ENCODE data around the gene LDLRAD1.
"Not testable (repeated sequence)": the region's sequence is repeated elsewhere in the genome, so short reads cannot be mapped to it uniquely, and the experiment has no call there.

Gene LDLRAD1

GRCh38 chr1:53971718-53972117 lies 46.3 kb downstream of the LDLRAD1 start:
- no peaks in the 10 kb centered on the region for H3K4me1 ChIP-seq (ENCODE audit: control insufficient read depth in 1 of 2, insufficient read depth in 2 of 2, low read length in 2 of 2)
- H3K27me3 ChIP-seq (ENCODE audit: control insufficient read depth in 1 of 2, insufficient read depth in 2 of 2, low read length in 2 of 2): no peaks in the 10 kb centered on the region
- H3K4me3 ChIP-seq (ENCODE audit: low read depth in 1 of 2, low read length in 2 of 2): no peak overlapping the region
- H3K36me3 ChIP-seq (ENCODE audit: control insufficient read depth in 1 of 2, insufficient read depth in 2 of 2, low read length in 2 of 2): peaks cover 0 to 20% of the 10 kb centered on the region in 2 donors
- no peak overlapping the region for H3K9ac ChIP-seq (ENCODE audit: low read depth in 1 of 2, low read length in 2 of 2)
- no peaks in the 10 kb centered on the region for H3K9me3 ChIP-seq (ENCODE audit: control insufficient read depth in 1 of 2, low read length in 2 of 2)
- no peak overlapping the region for H3K27ac ChIP-seq (ENCODE audit: low read depth, low read length)

GRCh38 chr1:53969323-53969722 lies 48.7 kb downstream of the LDLRAD1 start:
- peaks cover 3 to 30% of the 10 kb centered on the region in 2 donors for H3K36me3 ChIP-seq (ENCODE audit: control insufficient read depth in 1 of 2, insufficient read depth in 2 of 2, low read length in 2 of 2)
- H3K4me3 ChIP-seq (ENCODE audit: low read depth in 1 of 2, low read length in 2 of 2); H3K9ac ChIP-seq (ENCODE audit: low read depth in 1 of 2, low read length in 2 of 2); H3K4me1 ChIP-seq (ENCODE audit: control insufficient read depth in 1 of 2, insufficient read depth in 2 of 2, low read length in 2 of 2); H3K27ac ChIP-seq (ENCODE audit: low read depth, low read length); H3K27me3 ChIP-seq (ENCODE audit: control insufficient read depth in 1 of 2, insufficient read depth in 2 of 2, low read length in 2 of 2); H3K9me3 ChIP-seq (ENCODE audit: control insufficient read depth in 1 of 2, low read length in 2 of 2): not testable (repeated sequence)

- Histone ChIP-seq H3K36me3 (ENCODE audit: control insufficient read depth in 1 of 2, insufficient read depth in 2 of 2, low read length in 2 of 2) (peaks cover 6 to 40% of the 10 kb centered on the region in 2 donors), H3K27ac (ENCODE audit: low read depth, low read length) (no peak overlapping the region), H3K4me1 (ENCODE audit: control insufficient read depth in 1 of 2, insufficient read depth in 2 of 2, low read length in 2 of 2) (no peaks in the 10 kb centered on the region), H3K9ac (ENCODE audit: low read depth in 1 of 2, low read length in 2 of 2) (no peak overlapping the region), H3K9me3 (ENCODE audit: control insufficient read depth in 1 of 2, low read length in 2 of 2) (no peaks in the 10 kb centered on the region), H3K4me3 (ENCODE audit: low read depth in 1 of 2, low read length in 2 of 2) (no peak overlapping the region), H3K27me3 (ENCODE audit: control insufficient read depth in 1 of 2, insufficient read depth in 2 of 2, low read length in 2 of 2) (no peaks in the 10 kb centered on the region)
Measured at GRCh38 chr1:53968125-53968513, 49.9 kb downstream of the LDLRAD1 start.

DNA sequence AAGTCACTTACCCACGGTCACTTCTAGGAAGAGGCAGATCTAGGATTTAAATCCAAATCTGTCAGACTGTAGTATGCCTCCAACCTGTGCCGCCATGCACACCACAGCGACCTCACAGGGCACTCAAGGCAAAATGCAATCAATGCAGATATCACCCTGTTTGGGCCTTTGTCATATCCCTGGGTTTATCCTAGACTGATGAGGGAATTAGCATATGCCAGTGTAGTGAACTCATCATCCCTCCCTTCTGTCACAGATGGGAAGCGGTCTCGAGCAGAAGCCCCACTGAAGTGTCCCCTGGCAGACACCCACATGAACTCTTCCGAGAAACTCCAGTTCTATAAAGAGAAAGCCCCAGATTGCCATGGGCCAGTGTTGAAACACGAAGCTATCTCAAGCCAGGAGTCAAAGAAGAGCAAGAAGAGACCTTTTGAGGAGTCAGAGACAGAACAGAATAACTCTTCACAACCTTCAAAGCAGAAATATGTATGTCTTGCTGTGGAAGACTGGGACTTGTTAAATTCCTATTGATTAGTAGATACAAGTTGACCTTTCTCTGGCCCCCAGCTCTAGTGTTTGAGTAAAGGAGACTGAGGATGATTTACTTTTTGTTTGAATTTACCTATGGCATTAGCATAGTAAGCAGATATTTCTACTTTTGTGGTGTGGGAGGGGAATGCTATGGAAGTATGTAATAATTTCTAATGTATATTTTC lies 50.4 kb downstream of the LDLRAD1 start:
- Histone ChIP-seq H3K27me3 (ENCODE audit: control insufficient read depth in 1 of 2, insufficient read depth in 2 of 2, low read length in 2 of 2) (no peaks in the 10 kb centered on the region), H3K4me1 (ENCODE audit: control insufficient read depth in 1 of 2, insufficient read depth in 2 of 2, low read length in 2 of 2) (no peaks in the 10 kb centered on the region), H3K27ac (ENCODE audit: low read depth, low read length) (no peak overlapping the region), H3K4me3 (ENCODE audit: low read depth in 1 of 2, low read length in 2 of 2) (no peak overlapping the region), H3K9ac (ENCODE audit: low read depth in 1 of 2, low read length in 2 of 2) (no peak overlapping the region), H3K9me3 (ENCODE audit: control insufficient read depth in 1 of 2, low read length in 2 of 2) (no peaks in the 10 kb centered on the region), H3K36me3 (ENCODE audit: control insufficient read depth in 1 of 2, insufficient read depth in 2 of 2, low read length in 2 of 2) (peaks cover 11 to 46% of the 10 kb centered on the region in 2 donors)

DNA sequence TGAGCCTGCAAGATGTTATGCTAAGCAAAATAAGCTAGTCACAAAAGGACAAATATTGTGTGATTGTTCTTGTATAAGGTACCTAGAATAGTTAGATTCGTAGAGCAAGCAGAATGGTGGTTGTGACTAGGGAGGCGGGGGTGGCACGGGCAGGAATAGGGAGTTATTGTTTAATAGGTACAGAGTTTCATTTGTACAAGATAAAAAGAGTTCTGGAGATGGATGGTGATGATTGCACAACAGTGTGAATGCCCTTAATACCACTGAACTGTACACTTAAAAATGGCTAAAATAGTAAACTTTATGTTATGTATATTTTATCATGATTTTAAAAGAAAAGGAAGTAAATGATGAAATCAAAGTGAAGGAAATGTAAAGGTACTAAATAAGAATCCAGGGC lies 51.2 kb downstream of the LDLRAD1 start:
- H3K9me3 ChIP-seq (ENCODE audit: control insufficient read depth in 1 of 2, low read length in 2 of 2): no peaks in the 10 kb centered on the region
- no peak overlapping the region for H3K27ac ChIP-seq (ENCODE audit: low read depth, low read length)
- no peak overlapping the region for H3K9ac ChIP-seq (ENCODE audit: low read depth in 1 of 2, low read length in 2 of 2)
- no peaks in the 10 kb centered on the region for H3K27me3 ChIP-seq (ENCODE audit: control insufficient read depth in 1 of 2, insufficient read depth in 2 of 2, low read length in 2 of 2)
- no peaks in the 10 kb centered on the region for H3K4me1 ChIP-seq (ENCODE audit: control insufficient read depth in 1 of 2, insufficient read depth in 2 of 2, low read length in 2 of 2)
- H3K36me3 ChIP-seq (ENCODE audit: control insufficient read depth in 1 of 2, insufficient read depth in 2 of 2, low read length in 2 of 2): peaks cover 17 to 54% of the 10 kb centered on the region in 2 donors
- no peak overlapping the region for H3K4me3 ChIP-seq (ENCODE audit: low read depth in 1 of 2, low read length in 2 of 2)

GRCh38 chr1:53964109-53964508 lies 53.9 kb downstream of the LDLRAD1 start:
- H3K4me3 ChIP-seq (ENCODE audit: low read depth in 1 of 2, low read length in 2 of 2): no peak overlapping the region
- H3K9me3 ChIP-seq (ENCODE audit: control insufficient read depth in 1 of 2, low read length in 2 of 2): no peaks in the 10 kb centered on the region
- H3K4me1 ChIP-seq (ENCODE audit: control insufficient read depth in 1 of 2, insufficient read depth in 2 of 2, low read length in 2 of 2): no peaks in the 10 kb centered on the region
- H3K36me3 ChIP-seq (ENCODE audit: control insufficient read depth in 1 of 2, insufficient read depth in 2 of 2, low read length in 2 of 2): peaks cover 22 to 60% of the 10 kb centered on the region in 2 donors
- H3K27me3 ChIP-seq (ENCODE audit: control insufficient read depth in 1 of 2, insufficient read depth in 2 of 2, low read length in 2 of 2): no peaks in the 10 kb centered on the region
- no peak overlapping the region for H3K9ac ChIP-seq (ENCODE audit: low read depth in 1 of 2, low read length in 2 of 2)
- H3K27ac ChIP-seq (ENCODE audit: low read depth, low read length): no peak overlapping the region

DNA sequence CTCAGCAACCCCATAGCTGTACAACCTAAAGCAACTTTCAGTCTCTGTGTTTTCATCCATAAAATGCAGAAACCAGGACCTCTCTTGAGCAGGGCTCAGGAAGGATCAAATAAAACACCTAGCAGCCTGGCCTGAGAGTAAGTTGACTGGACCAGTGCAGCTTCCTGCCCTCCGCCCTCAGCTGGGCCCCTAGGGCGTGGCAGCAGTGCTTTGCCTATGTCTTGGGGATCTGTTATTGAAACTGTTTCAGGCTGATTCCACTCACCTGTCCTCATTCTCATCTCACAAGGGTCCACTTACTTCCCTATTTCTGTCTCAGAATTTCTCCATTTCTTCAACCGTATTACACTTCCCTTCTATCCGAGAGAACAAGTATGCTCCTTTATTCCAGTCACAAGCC lies 54.5 kb downstream of the LDLRAD1 start:
- H3K4me3 ChIP-seq (ENCODE audit: low read depth in 1 of 2, low read length in 2 of 2): no peak overlapping the region
- H3K27me3 ChIP-seq (ENCODE audit: control insufficient read depth in 1 of 2, insufficient read depth in 2 of 2, low read length in 2 of 2): no peaks in the 10 kb centered on the region
- no peak overlapping the region for H3K27ac ChIP-seq (ENCODE audit: low read depth, low read length)
- no peaks in the 10 kb centered on the region for H3K4me1 ChIP-seq (ENCODE audit: control insufficient read depth in 1 of 2, insufficient read depth in 2 of 2, low read length in 2 of 2)
- H3K36me3 ChIP-seq (ENCODE audit: control insufficient read depth in 1 of 2, insufficient read depth in 2 of 2, low read length in 2 of 2): peaks cover 22 to 57% of the 10 kb centered on the region in 2 donors
- no peaks in the 10 kb centered on the region for H3K9me3 ChIP-seq (ENCODE audit: control insufficient read depth in 1 of 2, low read length in 2 of 2)
- no peak overlapping the region for H3K9ac ChIP-seq (ENCODE audit: low read depth in 1 of 2, low read length in 2 of 2)

DNA sequence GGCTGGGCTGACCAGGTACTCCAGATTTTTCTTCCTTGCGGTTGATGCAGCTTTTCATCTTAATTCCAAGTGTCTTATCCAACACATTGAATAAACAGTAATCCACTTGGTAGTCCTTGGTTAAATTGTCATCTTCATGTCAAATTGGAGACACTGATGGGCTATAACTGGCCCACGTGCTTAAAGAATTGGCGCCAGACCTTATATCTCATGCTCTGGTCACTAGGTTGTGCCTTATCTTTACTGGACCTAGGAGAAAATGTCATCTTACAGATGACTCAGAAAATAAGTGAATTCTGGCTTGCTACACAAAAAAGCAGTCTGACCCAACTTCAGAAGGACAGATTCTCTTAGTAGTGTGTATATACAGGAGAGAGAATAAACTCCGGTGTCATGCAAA lies 55.6 kb downstream of the LDLRAD1 start:
- Histone ChIP-seq H3K36me3 (ENCODE audit: control insufficient read depth in 1 of 2, insufficient read depth in 2 of 2, low read length in 2 of 2) (peaks cover 22 to 55% of the 10 kb centered on the region in 2 donors), H3K9ac (ENCODE audit: low read depth in 1 of 2, low read length in 2 of 2) (no peak overlapping the region)

DNA sequence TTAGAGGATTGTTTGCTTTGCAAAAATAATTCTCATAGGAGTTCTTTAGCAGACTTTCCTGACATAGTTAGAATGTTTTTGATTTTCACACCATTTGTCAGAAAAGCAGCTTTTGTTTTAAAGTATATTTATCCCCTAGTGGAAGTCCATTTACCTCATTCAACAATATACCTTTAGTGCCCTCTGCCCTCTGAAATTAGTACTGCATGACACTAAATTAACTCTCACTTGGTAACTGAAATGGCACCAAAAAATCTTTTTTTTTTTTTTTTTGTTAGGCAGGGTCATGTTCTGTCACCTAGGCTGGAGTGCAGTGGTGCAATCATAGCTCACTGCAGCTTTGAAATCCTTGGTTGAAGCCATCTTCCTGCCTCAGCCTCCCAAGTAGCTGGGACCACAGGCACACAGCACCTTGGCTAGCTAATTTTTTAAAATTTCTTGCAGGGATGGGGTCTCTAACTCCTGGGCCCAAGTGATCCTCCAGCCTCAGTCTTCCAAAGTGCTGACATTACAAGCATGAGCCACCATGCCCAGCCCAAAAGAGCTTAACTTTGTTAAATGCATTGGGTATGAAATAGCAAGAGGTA lies 58.2 kb downstream of the LDLRAD1 start:
- Histone ChIP-seq H3K4me3 (ENCODE audit: low read depth in 1 of 2, low read length in 2 of 2) (no peak overlapping the region), H3K9ac (ENCODE audit: low read depth in 1 of 2, low read length in 2 of 2) (no peak overlapping the region), H3K36me3 (ENCODE audit: control insufficient read depth in 1 of 2, insufficient read depth in 2 of 2, low read length in 2 of 2) (peaks cover 19 to 47% of the 10 kb centered on the region in 2 donors)

More for the DNA sequence above, 55.6 kb downstream of the LDLRAD1 start:
- Histone ChIP-seq H3K27ac (ENCODE audit: low read depth, low read length) (no peak overlapping the region), H3K9me3 (ENCODE audit: control insufficient read depth in 1 of 2, low read length in 2 of 2) (no peaks in the 10 kb centered on the region), H3K4me3 (ENCODE audit: low read depth in 1 of 2, low read length in 2 of 2) (no peak overlapping the region), H3K4me1 (ENCODE audit: control insufficient read depth in 1 of 2, insufficient read depth in 2 of 2, low read length in 2 of 2) (peaks cover 0 to 1% of the 10 kb centered on the region in 2 donors), H3K27me3 (ENCODE audit: control insufficient read depth in 1 of 2, insufficient read depth in 2 of 2, low read length in 2 of 2) (no peaks in the 10 kb centered on the region)

More for the DNA sequence above, 58.2 kb downstream of the LDLRAD1 start:
- Histone ChIP-seq H3K9me3 (ENCODE audit: control insufficient read depth in 1 of 2, low read length in 2 of 2) (no peaks in the 10 kb centered on the region), H3K4me1 (ENCODE audit: control insufficient read depth in 1 of 2, insufficient read depth in 2 of 2, low read length in 2 of 2) (peaks cover 0 to 17% of the 10 kb centered on the region in 2 donors), H3K27me3 (ENCODE audit: control insufficient read depth in 1 of 2, insufficient read depth in 2 of 2, low read length in 2 of 2) (no peaks in the 10 kb centered on the region), H3K27ac (ENCODE audit: low read depth, low read length) (no peak overlapping the region)
